HepG2 (cell line): Measurements from ENCODE around the gene IQSEC1. TPM values are rescaled to one million over a fixed set of nuclear protein-coding genes. Genes with fewer than 3 reads are reported as not detected.
A peak's percentile ranks its signal among the peaks of the same experiment; 100 is the strongest.

ENCODE experiments used
- CBFB ChIP-seq: sonication (generic); formaldehyde crosslinking; IDR thresholded peaks from 2 replicates; pipeline ENCODE4 v1.4.0; 2020; ENCODE audit warnings: missing genetic modification reagents
- DNMT3B ChIP-seq: conservative IDR thresholded peaks from 2 replicates; pipeline ENCODE4 v1.6.1; 2016; ENCODE audit warnings: missing biosample characterization, control low read depth
- EEA1 ChIP-seq: sonication (generic); formaldehyde crosslinking; IDR thresholded peaks from 2 replicates; pipeline ENCODE4 v1.5.1; 2020; ENCODE audit warnings: mild to moderate bottlenecking, missing genetic modification reagents, borderline replicate concordance
- ETV5 ChIP-seq: IDR thresholded peaks from 2 replicates; pipeline ENCODE4 v1.6.1; 2018; ENCODE audit warnings: missing biosample characterization, missing genetic modification reagents, inconsistent platforms, borderline replicate concordance
- MAF1 ChIP-seq: sonication (generic); formaldehyde crosslinking; IDR thresholded peaks from 2 replicates; pipeline ENCODE4 v1.5.0; 2020; ENCODE audit warnings: missing genetic modification reagents, borderline replicate concordance
- NAIF1 ChIP-seq: sonication (generic); formaldehyde crosslinking; IDR thresholded peaks from 2 replicates; pipeline ENCODE4 v1.5.0; 2020; ENCODE audit warnings: mild to moderate bottlenecking, missing genetic modification reagents, borderline replicate concordance
- PCBP1 ChIP-seq: fragments of 200-400 bp; formaldehyde crosslinking; IDR thresholded peaks from 2 replicates; pipeline ENCODE4 v1.6.1; 2017; ENCODE audit warnings: mild to moderate bottlenecking, low read depth, low read length, borderline replicate concordance
- PRDM10 ChIP-seq: sonication (generic); formaldehyde crosslinking; IDR thresholded peaks from 2 replicates; pipeline ENCODE4 v1.4.0; 2020; ENCODE audit warnings: low read depth, missing genetic modification reagents
- SAP130 ChIP-seq: IDR thresholded peaks from 2 replicates; pipeline ENCODE4 v1.6.1; 2016; ENCODE audit warnings: low read depth
- TRIM24 ChIP-seq: sonication (generic); formaldehyde crosslinking; IDR thresholded peaks from 2 replicates; pipeline ENCODE4 v1.8.0; 2022; ENCODE audit warnings: mild to moderate bottlenecking, missing genetic modification reagents
- WIZ ChIP-seq: sonication (generic); formaldehyde crosslinking; IDR thresholded peaks from 2 replicates; pipeline ENCODE4 v1.5.1; 2020; ENCODE audit warnings: mild to moderate bottlenecking, missing genetic modification reagents
- YEATS2 ChIP-seq: sonication (generic); formaldehyde crosslinking; IDR thresholded peaks from 2 replicates; pipeline ENCODE4 v1.4.0; 2020; ENCODE audit warnings: missing genetic modification reagents, borderline replicate concordance
- ZNF180 ChIP-seq: sonication (generic); formaldehyde crosslinking; IDR thresholded peaks from 2 replicates; pipeline ENCODE4 v1.4.0; 2020; ENCODE audit warnings: low read depth, missing genetic modification reagents, borderline replicate concordance
- ZNF326 ChIP-seq: sonication (generic); formaldehyde crosslinking; IDR thresholded peaks from 2 replicates; pipeline ENCODE4 v1.4.0; 2020; ENCODE audit warnings: missing genetic modification reagents, borderline replicate concordance
- ZNF44 ChIP-seq: sonication (generic); formaldehyde crosslinking; IDR thresholded peaks from 2 replicates; pipeline ENCODE4 v1.5.1; 2020; ENCODE audit warnings: mild to moderate bottlenecking, missing genetic modification reagents
- ZNF451 ChIP-seq: sonication (generic); formaldehyde crosslinking; IDR thresholded peaks from 2 replicates; pipeline ENCODE4 v1.5.0; 2020; ENCODE audit warnings: mild to moderate bottlenecking, missing genetic modification reagents
- ZNF550 ChIP-seq: sonication (generic); formaldehyde crosslinking; IDR thresholded peaks from 2 replicates; pipeline ENCODE4 v1.4.0; 2020; ENCODE audit warnings: mild to moderate bottlenecking, missing genetic modification reagents, borderline replicate concordance
- ZNF580 ChIP-seq: IDR thresholded peaks from 2 replicates; pipeline ENCODE4 v1.6.1; 2016; ENCODE audit warnings: low read depth, borderline replicate concordance
- ZNF772 ChIP-seq: sonication (generic); formaldehyde crosslinking; IDR thresholded peaks from 2 replicates; pipeline ENCODE4 v1.5.0; 2020; ENCODE audit warnings: mild to moderate bottlenecking, missing genetic modification reagents
- ZUFSP ChIP-seq: sonication (generic); formaldehyde crosslinking; IDR thresholded peaks from 2 replicates; pipeline ENCODE4 v1.9.0; 2021; ENCODE audit warnings: missing genetic modification reagents, mild to moderate bottlenecking, borderline replicate concordance
- polyA plus RNA-seq, 8 experiments: library from polyadenylated mRNA; depleted of rRNA in 3 of 8; stranded (reverse) in 7 of 8; unstranded in 1 of 8; fragments of >200 nt; fragmentation: Illumina TruSeq in 4 of 8; extraction: Trizol in 4 of 8; gene quantifications; 2 replicates each; pipeline versions ENCODE4 v1.2.1 to v1.2.3, GENCODE V29; 2011 to 2016; ENCODE audit warnings: low read depth in 4 of 8, missing spikeins in 1 of 8, mixed read lengths in 1 of 8; ENCODE audit not compliant: insufficient read depth in 1 of 8
- total RNA-seq, 5 experiments: library from RNA; depleted of rRNA; stranded (reverse); fragments of >200 nt; fragmentation: Illumina TruSeq; extraction: Trizol; gene quantifications; 2 replicates each; pipeline ENCODE4 v1.2.3, GENCODE V29; 2016; ENCODE audit warnings: low read depth in 1 of 5
- TF ChIP-seq, protein P1 (sequence below): sonication (generic); formaldehyde crosslinking; conservative IDR thresholded peaks from 2 replicates; pipeline ENCODE4 v1.4.0; 2020; ENCODE audit warnings: missing genetic modification reagents

IQSEC1 gene
- total and polyA plus RNA-seq, 2 of the 13 experiments (the other 11 are each of a cell fraction or from before 2014, with no cell fraction given) = 17.4 to 20.2 TPM

- no peak for TF ChIP-seq ZUFSP (CRISPR knock-in tag)
- no peak for TF ChIP-seq ZNF44 (CRISPR knock-in tag)
- no peak for TF ChIP-seq ZNF550 (CRISPR knock-in tag)
- no peak for TF ChIP-seq CBFB (CRISPR knock-in tag)
- TF ChIP-seq ZNF180 (CRISPR knock-in tag) = no peak
- TF ChIP-seq NAIF1 = no peak
- TF ChIP-seq TRIM24 (CRISPR knock-in tag) = no peak
- TF ChIP-seq, protein P1, sequence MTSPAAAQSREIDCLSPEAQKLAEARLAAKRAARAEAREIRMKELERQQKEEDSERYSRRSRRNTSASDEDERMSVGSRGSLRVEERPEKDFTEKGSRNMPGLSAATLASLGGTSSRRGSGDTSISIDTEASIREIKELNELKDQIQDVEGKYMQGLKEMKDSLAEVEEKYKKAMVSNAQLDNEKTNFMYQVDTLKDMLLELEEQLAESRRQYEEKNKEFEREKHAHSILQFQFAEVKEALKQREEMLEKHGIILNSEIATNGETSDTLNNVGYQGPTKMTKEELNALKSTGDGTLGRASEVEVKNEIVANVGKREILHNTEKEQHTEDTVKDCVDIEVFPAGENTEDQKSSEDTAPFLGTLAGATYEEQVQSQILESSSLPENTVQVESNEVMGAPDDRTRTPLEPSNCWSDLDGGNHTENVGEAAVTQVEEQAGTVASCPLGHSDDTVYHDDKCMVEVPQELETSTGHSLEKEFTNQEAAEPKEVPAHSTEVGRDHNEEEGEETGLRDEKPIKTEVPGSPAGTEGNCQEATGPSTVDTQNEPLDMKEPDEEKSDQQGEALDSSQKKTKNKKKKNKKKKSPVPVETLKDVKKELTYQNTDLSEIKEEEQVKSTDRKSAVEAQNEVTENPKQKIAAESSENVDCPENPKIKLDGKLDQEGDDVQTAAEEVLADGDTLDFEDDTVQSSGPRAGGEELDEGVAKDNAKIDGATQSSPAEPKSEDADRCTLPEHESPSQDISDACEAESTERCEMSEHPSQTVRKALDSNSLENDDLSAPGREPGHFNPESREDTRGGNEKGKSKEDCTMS (CRISPR knock-in tag) = no peak
- TF ChIP-seq ZNF451 = no peak
- peak; percentile 50; the same call in 1 of the 2 replicates for TF ChIP-seq PRDM10
- no peak for TF ChIP-seq DNMT3B (CRISPR knock-in tag)
- 0 out of 2 replicates have a peak, but pooled peaks have one; percentile 15 for TF ChIP-seq ETV5 (CRISPR knock-in tag)
- TF ChIP-seq ZNF772 (CRISPR knock-in tag) = no peak
- no peak for TF ChIP-seq ZNF580 (CRISPR knock-in tag)
- TF ChIP-seq WIZ (CRISPR knock-in tag) = no peak
- TF ChIP-seq SAP130 = peak; percentile 57
- TF ChIP-seq EEA1 (CRISPR knock-in tag) = no peak
- TF ChIP-seq PCBP1 = no peak
- TF ChIP-seq ZNF326 = no peak
- TF ChIP-seq YEATS2 = peak; percentile 57; the same call in 1 of the 2 replicates
- TF ChIP-seq MAF1 (CRISPR knock-in tag) = no peak
These were observed 204.9 kb downstream of the IQSEC1 start (continued) for GRCh38 chr3:12868039-12869034.
